ENCODE results near the gene KLHL13. TPM values are rescaled to one million over a fixed set of nuclear protein-coding genes. Genes with fewer than 3 reads are reported as not detected.

KLHL13 gene
- total RNA-seq, 2 donors from 2014 or later: 3.7 to 12.4 TPM

DNA sequence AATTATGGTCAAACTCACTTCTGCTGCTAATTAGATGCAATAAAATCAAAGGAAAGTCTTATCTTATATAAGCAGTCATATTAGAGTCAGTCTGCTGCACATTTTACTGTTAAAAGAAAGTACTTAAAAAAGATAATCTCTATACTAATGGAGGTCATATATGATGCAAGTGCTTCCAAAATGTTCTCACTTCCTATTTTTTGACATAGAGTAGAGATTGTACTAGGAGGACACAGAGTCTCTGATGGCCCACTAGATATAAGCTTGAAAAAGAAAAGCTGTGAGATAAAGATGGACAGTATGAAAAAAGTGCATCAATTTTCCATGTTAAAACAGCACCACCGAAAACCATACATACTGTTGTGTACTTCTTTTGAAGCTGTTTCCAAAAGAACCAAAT lies 196.9 kb downstream of the KLHL13 start:
- H3K27ac Mint-ChIP-seq: no peak overlapping the region
- Histone ChIP-seq H3K27me3 (ENCODE audit: control insufficient read depth, insufficient read depth, low read length, poor library complexity, severe bottlenecking) (no peaks in the 10 kb centered on the region), H3K36me3 (ENCODE audit: control insufficient read depth, insufficient read depth, low read length) (no peaks in the 10 kb centered on the region), H3K9ac (ENCODE audit: extremely low read depth, low read length, poor library complexity, severe bottlenecking) (no peak overlapping the region), H3K9me3 (ENCODE audit: control insufficient read depth, low read length) (no peaks in the 10 kb centered on the region), H3K4me1 (ENCODE audit: control insufficient read depth, insufficient read depth, low read length) (no peaks in the 10 kb centered on the region), H3K27ac (ENCODE audit: low read depth, low read length) (no peak overlapping the region), H3K4me3 (ENCODE audit: low read length) (no peak overlapping the region)
- no peaks in the 10 kb centered on the region for H3K4me1 Mint-ChIP-seq
- no peaks in the 10 kb centered on the region for H3K36me3 Mint-ChIP-seq (ENCODE audit: low read depth)
- H3K27me3 Mint-ChIP-seq (ENCODE audit: insufficient read depth): no peaks in the 10 kb centered on the region
- peaks cover 20% of the 10 kb centered on the region for H3K9me3 Mint-ChIP-seq
- TF ChIP-seq, protein P1, sequence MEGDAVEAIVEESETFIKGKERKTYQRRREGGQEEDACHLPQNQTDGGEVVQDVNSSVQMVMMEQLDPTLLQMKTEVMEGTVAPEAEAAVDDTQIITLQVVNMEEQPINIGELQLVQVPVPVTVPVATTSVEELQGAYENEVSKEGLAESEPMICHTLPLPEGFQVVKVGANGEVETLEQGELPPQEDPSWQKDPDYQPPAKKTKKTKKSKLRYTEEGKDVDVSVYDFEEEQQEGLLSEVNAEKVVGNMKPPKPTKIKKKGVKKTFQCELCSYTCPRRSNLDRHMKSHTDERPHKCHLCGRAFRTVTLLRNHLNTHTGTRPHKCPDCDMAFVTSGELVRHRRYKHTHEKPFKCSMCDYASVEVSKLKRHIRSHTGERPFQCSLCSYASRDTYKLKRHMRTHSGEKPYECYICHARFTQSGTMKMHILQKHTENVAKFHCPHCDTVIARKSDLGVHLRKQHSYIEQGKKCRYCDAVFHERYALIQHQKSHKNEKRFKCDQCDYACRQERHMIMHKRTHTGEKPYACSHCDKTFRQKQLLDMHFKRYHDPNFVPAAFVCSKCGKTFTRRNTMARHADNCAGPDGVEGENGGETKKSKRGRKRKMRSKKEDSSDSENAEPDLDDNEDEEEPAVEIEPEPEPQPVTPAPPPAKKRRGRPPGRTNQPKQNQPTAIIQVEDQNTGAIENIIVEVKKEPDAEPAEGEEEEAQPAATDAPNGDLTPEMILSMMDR (conservative IDR thresholded peaks at IDR 0.05): no peak
- no CpG with 5 or more reads among the region's 1 CpG for WGBS, 2 experiments (ENCODE audit: insufficient coverage in 1 of 2, insufficient read length in 1 of 2)
- DNase-seq: no peak
- no peak overlapping the region for H3K4me3 Mint-ChIP-seq

DNA sequence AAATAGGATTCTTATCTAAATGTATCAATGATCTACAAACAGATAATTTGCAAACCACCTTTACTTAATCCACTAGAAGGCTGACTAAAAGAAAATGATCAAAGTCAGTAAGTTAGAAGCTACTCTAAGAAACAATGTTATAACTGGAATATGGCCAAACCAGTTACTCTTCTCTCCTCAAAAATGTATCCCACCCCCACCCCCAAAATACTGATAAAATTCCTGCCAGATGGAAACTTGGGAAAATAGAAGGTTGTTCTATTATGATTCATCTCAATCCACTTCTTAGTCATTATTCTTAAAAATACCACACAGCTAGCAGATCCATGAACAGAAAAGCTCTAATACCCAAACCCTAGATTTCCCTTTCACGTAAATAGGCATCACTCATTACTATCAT lies 206.4 kb downstream of the KLHL13 start:
- peaks cover 27% of the 10 kb centered on the region for H3K9me3 Mint-ChIP-seq
- no peaks in the 10 kb centered on the region for H3K36me3 ChIP-seq (ENCODE audit: control insufficient read depth, insufficient read depth, low read length)
- TF ChIP-seq, protein P1 (conservative IDR thresholded peaks at IDR 0.05): no peak
- no peak overlapping the region for H3K4me3 ChIP-seq (ENCODE audit: low read length)
- no peak overlapping the region for H3K27ac Mint-ChIP-seq
- H3K4me1 Mint-ChIP-seq: no peaks in the 10 kb centered on the region
- no peaks in the 10 kb centered on the region for H3K27me3 Mint-ChIP-seq (ENCODE audit: insufficient read depth)
- no peak overlapping the region for H3K9ac ChIP-seq (ENCODE audit: extremely low read depth, low read length, poor library complexity, severe bottlenecking)
- H3K9me3 ChIP-seq (ENCODE audit: control insufficient read depth, low read length): no peaks in the 10 kb centered on the region
- H3K27ac ChIP-seq (ENCODE audit: low read depth, low read length): no peak overlapping the region
- DNase-seq: no peak
- no peaks in the 10 kb centered on the region for H3K4me1 ChIP-seq (ENCODE audit: control insufficient read depth, insufficient read depth, low read length)
- 100% methylated on average over 1 of the region's 1 CpG; no CpG with 5 or more reads in 1 of the 2 experiments for WGBS, 2 experiments (ENCODE audit: insufficient coverage in 1 of 2, insufficient read length in 1 of 2)
- H3K4me3 Mint-ChIP-seq: no peak overlapping the region
- no peaks in the 10 kb centered on the region for H3K36me3 Mint-ChIP-seq (ENCODE audit: low read depth)
- H3K27me3 ChIP-seq (ENCODE audit: control insufficient read depth, insufficient read depth, low read length, poor library complexity, severe bottlenecking): no peaks in the 10 kb centered on the region

DNA sequence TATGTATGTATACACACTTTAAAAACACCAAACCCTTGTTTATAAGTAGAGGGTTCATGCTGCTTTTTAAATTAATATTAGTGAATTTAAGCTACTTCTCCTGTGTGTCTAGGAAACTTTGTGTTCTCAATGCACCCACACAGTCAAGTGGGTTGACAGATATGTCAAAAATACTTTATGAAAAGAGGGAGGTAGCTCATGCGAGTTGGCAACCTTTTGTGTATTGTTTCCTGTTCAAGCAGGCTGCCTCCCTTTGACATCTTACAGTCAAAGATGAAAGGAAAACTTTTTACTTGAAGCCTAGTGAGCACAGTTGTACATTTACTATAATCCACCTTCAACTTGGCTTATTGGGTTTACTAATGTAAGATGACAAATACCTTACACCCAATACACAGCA lies 218.4 kb downstream of the KLHL13 start:
- TF ChIP-seq, protein P1 (conservative IDR thresholded peaks at IDR 0.05): no peak
- Mint-ChIP-seq H3K27ac (no peak overlapping the region), H3K9me3 (peaks cover 27% of the 10 kb centered on the region), H3K4me1 (no peaks in the 10 kb centered on the region), H3K4me3 (no peak overlapping the region), H3K27me3 (ENCODE audit: insufficient read depth) (no peaks in the 10 kb centered on the region), H3K36me3 (ENCODE audit: low read depth) (no peaks in the 10 kb centered on the region)
- Histone ChIP-seq H3K9me3 (ENCODE audit: control insufficient read depth, low read length) (no peaks in the 10 kb centered on the region), H3K9ac (ENCODE audit: extremely low read depth, low read length, poor library complexity, severe bottlenecking) (no peak overlapping the region), H3K27ac (ENCODE audit: low read depth, low read length) (no peak overlapping the region), H3K4me1 (ENCODE audit: control insufficient read depth, insufficient read depth, low read length) (no peaks in the 10 kb centered on the region), H3K27me3 (ENCODE audit: control insufficient read depth, insufficient read depth, low read length, poor library complexity, severe bottlenecking) (no peaks in the 10 kb centered on the region), H3K4me3 (ENCODE audit: low read length) (no peak overlapping the region), H3K36me3 (ENCODE audit: control insufficient read depth, insufficient read depth, low read length) (no peaks in the 10 kb centered on the region)
- no peak for DNase-seq
- WGBS, 2 experiments (ENCODE audit: insufficient coverage in 1 of 2, insufficient read length in 1 of 2): 86% methylated on average over 1 of the region's 1 CpG; no CpG with 5 or more reads in 1 of the 2 experiments
